GM23248 (cell line): Measurements from ENCODE around the gene ALPL.

Source experiments
- EZH2 ChIP-seq: fragments of 200-600 bp; sonication (generic); IDR thresholded peaks from 2 replicates; pipeline ENCODE4 v1.6.1; 2018; ENCODE audit warnings: antibody characterized with exemption, mild to moderate bottlenecking; ENCODE audit not compliant: insufficient read depth, poor library complexity, severe bottlenecking
- EZH2phosphoT487 ChIP-seq: fragments of 200-600 bp; sonication (generic); IDR thresholded peaks from 2 replicates; pipeline ENCODE4 v1.6.1; 2018; ENCODE audit warnings: antibody characterized with exemption, moderate library complexity, mild to moderate bottlenecking, low read depth; ENCODE audit not compliant: insufficient read depth

DNA sequence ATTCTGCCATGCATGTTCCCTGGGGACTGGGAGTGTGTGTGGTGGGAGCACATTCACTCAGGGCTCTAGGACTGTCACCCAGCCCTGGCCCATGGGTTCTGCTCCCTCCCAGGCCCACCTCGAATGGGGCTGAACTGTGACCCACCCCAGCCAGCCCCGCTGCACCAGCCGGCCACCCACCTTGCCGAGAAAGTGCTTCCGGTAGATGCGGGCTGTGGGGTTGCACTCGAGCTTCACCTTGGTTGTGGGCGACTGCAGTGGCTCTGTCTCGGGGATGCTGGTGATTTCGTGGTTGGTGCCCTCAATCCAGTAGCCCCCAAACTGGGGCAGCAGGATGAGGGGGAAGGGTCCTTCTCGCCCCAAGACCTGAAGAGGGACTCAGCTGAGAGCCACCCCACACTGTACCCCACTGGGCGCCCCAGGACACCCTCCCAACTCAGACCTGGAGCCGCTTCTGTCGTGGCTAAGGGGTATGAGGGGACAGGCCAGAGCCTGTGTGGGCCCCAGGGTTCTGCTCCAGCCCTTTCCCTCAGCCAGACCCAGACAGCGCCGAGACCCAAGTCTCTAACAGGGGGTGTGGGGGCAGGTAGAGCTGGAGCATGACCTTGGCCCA, 108.0 kb downstream of the ALPL start:
- TF ChIP-seq EZH2phosphoT487 = no peak
- no peak for TF ChIP-seq EZH2
